ENCODE measurements around the gene CACNA1G.

The CACNA1G gene

DNA sequence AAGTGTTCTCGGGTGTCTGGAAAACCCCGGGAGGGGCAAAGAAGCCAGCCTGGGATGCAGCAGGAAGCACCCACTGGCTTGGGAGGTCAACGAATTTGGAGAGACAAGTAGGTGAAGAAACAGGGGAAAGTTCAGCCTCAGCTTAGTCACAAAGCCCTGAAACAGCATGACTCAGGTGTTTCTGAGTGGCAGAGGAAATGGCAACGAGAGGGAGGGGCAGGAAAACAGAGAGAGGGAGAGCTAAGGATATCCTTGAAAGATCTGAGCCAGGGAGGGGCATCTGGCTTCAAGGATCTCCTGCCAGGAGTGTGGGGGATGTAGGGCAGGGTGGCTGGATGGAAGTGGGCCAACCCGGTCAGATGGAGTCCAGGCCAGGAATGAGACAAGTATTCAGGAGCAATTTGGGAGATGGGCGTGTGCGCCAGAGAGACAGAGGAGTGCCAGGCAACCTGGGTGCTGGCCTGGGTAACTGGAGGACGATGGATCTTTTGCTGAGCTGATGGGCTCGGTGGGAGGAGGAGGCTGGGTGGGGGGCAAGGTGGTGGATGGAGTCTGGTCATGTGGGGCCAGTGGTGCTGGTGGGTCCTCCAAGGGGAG lies 101.4 kb downstream of the CACNA1G start:
- peaks cover 33% of the 10 kb centered on the region for H3K4me1 ChIP-seq (ENCODE audit: control insufficient read depth, insufficient read depth, low read depth, low read length)
- H2BK120ac ChIP-seq (ENCODE audit: low read depth, low read length), result peak overlapping the region; percentile 51
- peak overlapping the region; percentile 51 for H3K9ac ChIP-seq (ENCODE audit: low read length)
- 46% methylated on average over 9 of the region's 9 CpGs for WGBS
- no peak overlapping the region for H2BK5ac ChIP-seq (ENCODE audit: low read depth, low read length, poor library complexity, severe bottlenecking)
- H3K36me3 ChIP-seq (ENCODE audit: control insufficient read depth in 1 of 2, insufficient read depth in 2 of 2, low read depth in 1 of 2, low read length in 2 of 2), result peaks cover 5 to 10% of the 10 kb centered on the region in 2 experiments
- H2BK15ac ChIP-seq (ENCODE audit: low read depth, poor library complexity, severe bottlenecking), result peak overlapping the region; percentile 35
- H3K4me3 ChIP-seq (ENCODE audit: insufficient read depth in 1 of 2, low read depth in 1 of 2, low read length in 2 of 2), result peak overlapping the region in 1 of 2 experiments; percentile 29
- peak overlapping the region; percentile 58 to 71 for H3K18ac ChIP-seq (ENCODE audit: low read depth in 1 of 2, low read length in 2 of 2)
- H3K23ac ChIP-seq (ENCODE audit: low read length in 2 of 2), result no peak overlapping the region
- no peaks in the 10 kb centered on the region for H3K79me1 ChIP-seq (replicated peaks; ENCODE audit: low read length, poor library complexity, severe bottlenecking)
- H4K91ac ChIP-seq (ENCODE audit: low read length), result peak overlapping the region; percentile 74
- H3K27ac ChIP-seq (ENCODE audit: low read length, poor library complexity, severe bottlenecking), result peak overlapping the region; percentile 2
- H3K27me3 ChIP-seq (ENCODE audit: control insufficient read depth in 1 of 2, insufficient read depth in 1 of 2, low read length in 2 of 2), result no peaks in the 10 kb centered on the region
- H3K4ac ChIP-seq (ENCODE audit: low read depth in 1 of 2, low read length in 2 of 2), result peak overlapping the region in 1 of 2 experiments; percentile 34
- peak overlapping the region in 1 of 2 experiments; percentile 5 for H3K14ac ChIP-seq (ENCODE audit: low read length in 2 of 2)
- H2BK12ac ChIP-seq (ENCODE audit: low read length in 2 of 2), result peak overlapping the region; percentile 42 to 78
- peak overlapping the region; percentile 24 for H3K4me2 ChIP-seq (ENCODE audit: low read length, poor library complexity, severe bottlenecking)
- peak overlapping the region; percentile 23 for H2AK5ac ChIP-seq (ENCODE audit: low read length, severe bottlenecking)
- H3K9me3 ChIP-seq (ENCODE audit: control insufficient read depth, low read length), result no peaks in the 10 kb centered on the region
- peak; percentile 89 for DNase-seq
- H4K8ac ChIP-seq (ENCODE audit: low read length), result peak overlapping the region; percentile 29
- no peak overlapping the region for H2AFZ ChIP-seq (ENCODE audit: low read depth, low read length)

DNA sequence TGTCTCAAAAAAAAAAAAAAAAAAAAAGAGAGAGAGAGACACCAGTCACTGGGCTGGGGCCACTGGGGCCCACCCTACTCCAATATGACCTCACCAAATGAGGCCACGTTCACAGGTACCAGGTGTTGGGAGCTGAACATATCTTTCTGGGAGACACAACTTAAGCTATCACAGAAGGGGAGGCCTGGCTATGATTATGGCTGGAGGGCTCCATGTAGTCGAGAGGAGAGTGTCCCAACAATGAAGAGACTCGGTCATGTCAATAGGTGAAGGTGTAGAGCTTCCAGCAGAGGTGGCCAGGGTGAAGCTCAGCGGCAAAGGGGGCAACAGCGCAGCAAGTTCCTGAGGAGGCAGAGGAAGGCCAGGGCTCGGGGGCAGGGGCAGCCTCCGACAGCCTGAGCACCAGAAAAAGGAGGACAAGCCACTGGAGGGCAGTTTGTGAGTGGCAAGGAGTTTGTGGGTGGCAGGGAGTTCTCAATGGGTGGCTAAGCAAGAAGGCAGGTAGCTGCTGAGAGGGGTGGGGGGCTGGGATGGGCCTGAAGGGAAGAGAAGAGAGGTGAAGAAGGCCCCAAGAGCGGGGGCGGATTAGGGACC lies 102.2 kb downstream of the CACNA1G start:
- Histone ChIP-seq H3K9me3 (ENCODE audit: control insufficient read depth, low read length) (no peaks in the 10 kb centered on the region), H3K79me1 (replicated peaks; ENCODE audit: low read length, poor library complexity, severe bottlenecking) (no peaks in the 10 kb centered on the region), H2BK5ac (ENCODE audit: low read depth, low read length, poor library complexity, severe bottlenecking) (no peak overlapping the region), H3K4me1 (ENCODE audit: control insufficient read depth, insufficient read depth, low read depth, low read length) (peaks cover 39% of the 10 kb centered on the region), H3K4me3 (ENCODE audit: insufficient read depth in 1 of 2, low read depth in 1 of 2, low read length in 2 of 2) (no peak overlapping the region), H2BK15ac (ENCODE audit: low read depth, poor library complexity, severe bottlenecking) (peak overlapping the region; percentile 23), H4K91ac (ENCODE audit: low read length) (peak overlapping the region; percentile 36), H3K4ac (ENCODE audit: low read depth in 1 of 2, low read length in 2 of 2) (no peak overlapping the region), H3K27me3 (ENCODE audit: control insufficient read depth in 1 of 2, insufficient read depth in 1 of 2, low read length in 2 of 2) (no peaks in the 10 kb centered on the region), H3K36me3 (ENCODE audit: control insufficient read depth in 1 of 2, insufficient read depth in 2 of 2, low read depth in 1 of 2, low read length in 2 of 2) (peaks cover 0 to 8% of the 10 kb centered on the region in 2 experiments), H3K27ac (ENCODE audit: low read length, poor library complexity, severe bottlenecking) (no peak overlapping the region), H2AK5ac (ENCODE audit: low read length, severe bottlenecking) (peak overlapping the region; percentile 12), H3K14ac (ENCODE audit: low read length in 2 of 2) (peak overlapping the region in 1 of 2 experiments; percentile 44), H3K23ac (ENCODE audit: low read length in 2 of 2) (no peak overlapping the region), H3K9ac (ENCODE audit: low read length) (no peak overlapping the region), H2BK120ac (ENCODE audit: low read depth, low read length) (peak overlapping the region; percentile 40), H3K18ac (ENCODE audit: low read depth in 1 of 2, low read length in 2 of 2) (peak overlapping the region; percentile 28 to 38), H3K4me2 (ENCODE audit: low read length, poor library complexity, severe bottlenecking) (no peak overlapping the region), H2AFZ (ENCODE audit: low read depth, low read length) (no peak overlapping the region), H4K8ac (ENCODE audit: low read length) (no peak overlapping the region), H2BK12ac (ENCODE audit: low read length in 2 of 2) (peak overlapping the region; percentile 85 to 91)
- 97% methylated on average over 9 of the region's 9 CpGs for WGBS
- no peak for DNase-seq

DNA sequence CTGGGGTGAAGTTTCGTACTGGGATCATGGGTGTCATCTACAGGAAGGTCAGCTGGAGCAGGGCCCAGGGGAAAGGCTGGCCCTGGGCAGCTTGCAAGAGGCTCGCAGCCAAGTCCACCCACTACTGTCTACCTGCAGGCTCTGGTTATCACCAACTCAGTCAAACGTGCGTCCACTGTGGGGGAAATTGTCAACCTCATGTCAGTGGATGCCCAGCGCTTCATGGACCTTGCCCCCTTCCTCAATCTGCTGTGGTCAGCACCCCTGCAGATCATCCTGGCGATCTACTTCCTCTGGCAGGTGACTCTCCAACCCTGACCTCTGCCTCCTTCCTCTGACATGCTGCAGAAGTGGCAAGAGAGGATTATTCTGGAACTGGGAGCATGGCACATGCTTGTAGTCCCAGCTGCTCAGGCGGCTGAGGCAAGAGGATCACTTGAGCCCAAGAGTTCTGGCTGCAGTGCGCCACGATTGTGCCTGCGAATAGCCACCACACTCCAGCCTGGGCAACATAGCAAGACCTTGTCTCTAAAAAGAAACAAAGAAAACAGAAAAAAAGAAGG lies 103.4 kb downstream of the CACNA1G start:
- Histone ChIP-seq H3K27me3 (ENCODE audit: control insufficient read depth in 1 of 2, insufficient read depth in 1 of 2, low read length in 2 of 2) (no peaks in the 10 kb centered on the region), H2BK120ac (ENCODE audit: low read depth, low read length) (no peak overlapping the region), H3K4ac (ENCODE audit: low read depth in 1 of 2, low read length in 2 of 2) (no peak overlapping the region), H2AFZ (ENCODE audit: low read depth, low read length) (no peak overlapping the region), H3K36me3 (ENCODE audit: control insufficient read depth in 1 of 2, insufficient read depth in 2 of 2, low read depth in 1 of 2, low read length in 2 of 2) (peaks cover 0 to 7% of the 10 kb centered on the region in 2 experiments), H3K4me2 (ENCODE audit: low read length, poor library complexity, severe bottlenecking) (no peak overlapping the region), H3K14ac (ENCODE audit: low read length in 2 of 2) (no peak overlapping the region), H3K9me3 (ENCODE audit: control insufficient read depth, low read length) (no peaks in the 10 kb centered on the region), H3K27ac (ENCODE audit: low read length, poor library complexity, severe bottlenecking) (no peak overlapping the region), H3K4me3 (ENCODE audit: insufficient read depth in 1 of 2, low read depth in 1 of 2, low read length in 2 of 2) (no peak overlapping the region), H2AK5ac (ENCODE audit: low read length, severe bottlenecking) (peak overlapping the region; percentile 40), H4K8ac (ENCODE audit: low read length) (no peak overlapping the region), H3K4me1 (ENCODE audit: control insufficient read depth, insufficient read depth, low read depth, low read length) (peaks cover 45% of the 10 kb centered on the region), H4K91ac (ENCODE audit: low read length) (peak overlapping the region; percentile 37), H2BK15ac (ENCODE audit: low read depth, poor library complexity, severe bottlenecking) (no peak overlapping the region), H3K18ac (ENCODE audit: low read depth in 1 of 2, low read length in 2 of 2) (no peak overlapping the region), H2BK5ac (ENCODE audit: low read depth, low read length, poor library complexity, severe bottlenecking) (no peak overlapping the region), H2BK12ac (ENCODE audit: low read length in 2 of 2) (no peak overlapping the region), H3K23ac (ENCODE audit: low read length in 2 of 2) (no peak overlapping the region), H3K79me1 (replicated peaks; ENCODE audit: low read length, poor library complexity, severe bottlenecking) (no peaks in the 10 kb centered on the region), H3K9ac (ENCODE audit: low read length) (no peak overlapping the region)
- 97% methylated on average over 7 of the region's 10 CpGs for WGBS
- DNase-seq, result no peak

DNA sequence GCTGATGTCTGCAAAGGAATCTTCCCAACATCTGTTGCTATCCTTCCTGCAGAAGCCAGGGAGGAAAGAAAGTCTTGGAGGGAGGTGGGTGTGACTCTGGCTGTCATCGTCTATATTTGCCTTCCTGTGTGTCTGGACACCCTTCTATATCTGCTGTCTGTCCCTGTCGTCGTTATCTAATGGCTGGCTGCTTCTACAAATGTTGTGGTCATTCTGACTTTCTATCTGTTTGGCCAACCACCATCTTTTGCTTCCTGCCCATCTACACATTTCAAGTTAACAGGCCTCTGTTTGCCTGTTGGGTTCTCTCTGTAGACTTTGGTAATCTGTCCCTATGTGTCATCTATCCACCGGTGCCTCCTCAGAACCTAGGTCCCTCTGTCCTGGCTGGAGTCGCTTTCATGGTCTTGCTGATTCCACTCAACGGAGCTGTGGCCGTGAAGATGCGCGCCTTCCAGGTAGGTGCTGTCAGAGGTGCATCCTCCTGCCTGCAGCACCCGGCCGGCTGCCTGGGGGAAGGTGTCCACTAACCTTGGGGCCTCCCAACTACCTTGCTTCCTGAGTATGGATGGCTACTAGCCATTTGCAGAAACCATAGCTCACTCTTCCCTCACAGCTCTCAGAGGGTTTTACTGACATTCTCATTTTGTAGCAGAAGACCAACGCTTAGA lies 104.4 kb downstream of the CACNA1G start:
- no peaks in the 10 kb centered on the region for H3K79me1 ChIP-seq (replicated peaks; ENCODE audit: low read length, poor library complexity, severe bottlenecking)
- H2AK5ac ChIP-seq (ENCODE audit: low read length, severe bottlenecking), result no peak overlapping the region
- no peaks in the 10 kb centered on the region for H3K9me3 ChIP-seq (ENCODE audit: control insufficient read depth, low read length)
- H4K8ac ChIP-seq (ENCODE audit: low read length), result no peak overlapping the region
- H2AFZ ChIP-seq (ENCODE audit: low read depth, low read length), result no peak overlapping the region
- H2BK15ac ChIP-seq (ENCODE audit: low read depth, poor library complexity, severe bottlenecking), result peak overlapping the region; percentile 12
- no peak overlapping the region for H3K9ac ChIP-seq (ENCODE audit: low read length)
- no peak overlapping the region for H2BK120ac ChIP-seq (ENCODE audit: low read depth, low read length)
- no peak overlapping the region for H3K14ac ChIP-seq (ENCODE audit: low read length in 2 of 2)
- no peak overlapping the region for H3K4me3 ChIP-seq (ENCODE audit: insufficient read depth in 1 of 2, low read depth in 1 of 2, low read length in 2 of 2)
- H3K36me3 ChIP-seq (ENCODE audit: control insufficient read depth in 1 of 2, insufficient read depth in 2 of 2, low read depth in 1 of 2, low read length in 2 of 2), result peaks cover 0 to 4% of the 10 kb centered on the region in 2 experiments
- no peak for DNase-seq
- no peak overlapping the region for H4K91ac ChIP-seq (ENCODE audit: low read length)
- no peak overlapping the region for H3K23ac ChIP-seq (ENCODE audit: low read length in 2 of 2)
- no peak overlapping the region for H2BK12ac ChIP-seq (ENCODE audit: low read length in 2 of 2)
- no peak overlapping the region for H3K18ac ChIP-seq (ENCODE audit: low read depth in 1 of 2, low read length in 2 of 2)
- 97% methylated on average over 12 of the region's 12 CpGs for WGBS
- H3K4ac ChIP-seq (ENCODE audit: low read depth in 1 of 2, low read length in 2 of 2), result no peak overlapping the region
- H3K27ac ChIP-seq (ENCODE audit: low read length, poor library complexity, severe bottlenecking), result no peak overlapping the region
- no peak overlapping the region for H2BK5ac ChIP-seq (ENCODE audit: low read depth, low read length, poor library complexity, severe bottlenecking)
- H3K27me3 ChIP-seq (ENCODE audit: control insufficient read depth in 1 of 2, insufficient read depth in 1 of 2, low read length in 2 of 2), result no peaks in the 10 kb centered on the region
- H3K4me1 ChIP-seq (ENCODE audit: control insufficient read depth, insufficient read depth, low read depth, low read length), result peaks cover 47% of the 10 kb centered on the region
- H3K4me2 ChIP-seq (ENCODE audit: low read length, poor library complexity, severe bottlenecking), result no peak overlapping the region
